ENCODE data around the gene CDKN1C.

The CDKN1C gene

DNA sequence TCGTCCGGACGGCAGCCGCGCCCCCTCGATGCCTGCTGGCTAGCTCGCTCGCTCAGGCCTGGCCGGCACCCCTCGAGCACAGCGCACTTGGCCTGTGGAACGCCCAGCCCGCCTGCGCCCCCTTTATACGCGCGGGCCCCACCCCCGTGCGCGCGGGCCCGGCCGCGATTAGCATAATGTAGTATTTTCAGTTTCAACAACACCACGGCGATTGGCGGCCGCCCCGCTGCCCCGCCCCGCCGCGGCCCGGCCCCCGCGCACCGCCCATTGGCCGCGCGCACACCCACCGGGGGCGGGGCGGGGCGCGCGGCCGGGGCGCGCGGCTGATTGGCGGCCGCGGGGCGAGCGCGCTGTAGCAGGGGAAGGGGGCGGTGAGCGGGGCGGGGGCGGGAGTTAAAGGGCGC is at the start of gene CDKN1C:
CDKN1C (minus strand) TSS at position 98 of the 404 bp plus-strand sequence. CDS start 319 bp downstream, outside the sequence.
- peak; percentile 75 for ATAC-seq

DNA sequence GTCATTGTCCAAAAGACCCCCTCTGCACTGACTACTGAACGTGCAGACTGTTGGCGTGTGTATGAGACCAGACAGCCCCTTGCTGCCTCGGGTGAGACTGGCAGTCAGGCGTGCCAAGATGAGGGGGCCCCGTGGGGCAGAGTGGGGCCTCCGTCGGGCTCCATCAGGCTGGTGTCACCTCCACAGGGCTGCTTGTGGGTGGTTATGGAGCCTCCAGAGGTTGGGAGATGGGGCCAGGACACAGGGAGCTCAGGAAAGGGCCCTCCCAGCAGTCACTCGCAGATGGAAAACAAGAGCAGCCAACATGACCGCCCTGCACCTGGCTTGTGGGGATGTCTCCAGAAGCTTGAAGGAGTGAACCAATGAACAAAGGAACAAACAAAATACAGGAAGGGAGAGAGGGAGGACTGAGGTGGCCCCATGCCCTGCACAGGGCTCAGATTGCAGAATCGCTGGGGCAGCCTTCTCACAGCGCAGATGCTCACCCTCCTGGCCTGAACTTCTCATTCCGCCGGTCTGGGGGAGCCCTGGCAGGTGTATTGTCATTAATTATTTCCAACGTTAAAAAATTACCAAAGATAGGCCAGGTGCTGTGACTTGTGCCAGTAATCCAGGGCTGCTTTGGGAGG is 49.1 kb upstream of the CDKN1C start:
- ATAC-seq, result no peak

More for the DNA sequence above, at the start of gene CDKN1C:
- no peak for TF ChIP-seq CSDC2 (CRISPR knock-in tag; IDR thresholded peaks at IDR 0.05)
- no peak for TF ChIP-seq ESRRG (CRISPR knock-in tag; IDR thresholded peaks at IDR 0.05)
- TF ChIP-seq ISL1 (CRISPR knock-in tag; IDR thresholded peaks at IDR 0.05), result no peak
- no peak for TF ChIP-seq RARB (CRISPR knock-in tag; IDR thresholded peaks at IDR 0.05)
- TF ChIP-seq GLIS3 (CRISPR knock-in tag; IDR thresholded peaks at IDR 0.05), result no peak
- TF ChIP-seq ZC3H10 (CRISPR knock-in tag; IDR thresholded peaks at IDR 0.05), result no peak
- no peak for TF ChIP-seq ZFP30 (CRISPR knock-in tag; IDR thresholded peaks at IDR 0.05)
- TF ChIP-seq, protein P1, sequence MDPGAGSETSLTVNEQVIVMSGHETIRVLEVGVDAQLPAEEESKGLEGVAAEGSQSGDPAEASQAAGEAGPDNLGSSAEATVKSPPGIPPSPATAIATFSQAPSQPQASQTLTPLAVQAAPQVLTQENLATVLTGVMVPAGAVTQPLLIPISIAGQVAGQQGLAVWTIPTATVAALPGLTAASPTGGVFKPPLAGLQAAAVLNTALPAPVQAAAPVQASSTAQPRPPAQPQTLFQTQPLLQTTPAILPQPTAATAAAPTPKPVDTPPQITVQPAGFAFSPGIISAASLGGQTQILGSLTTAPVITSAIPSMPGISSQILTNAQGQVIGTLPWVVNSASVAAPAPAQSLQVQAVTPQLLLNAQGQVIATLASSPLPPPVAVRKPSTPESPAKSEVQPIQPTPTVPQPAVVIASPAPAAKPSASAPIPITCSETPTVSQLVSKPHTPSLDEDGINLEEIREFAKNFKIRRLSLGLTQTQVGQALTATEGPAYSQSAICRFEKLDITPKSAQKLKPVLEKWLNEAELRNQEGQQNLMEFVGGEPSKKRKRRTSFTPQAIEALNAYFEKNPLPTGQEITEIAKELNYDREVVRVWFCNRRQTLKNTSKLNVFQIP (CRISPR knock-in tag; IDR thresholded peaks at IDR 0.05; ENCODE audit: borderline replicate concordance, low read depth), result no peak
- TF ChIP-seq ZFP3 (CRISPR knock-in tag; IDR thresholded peaks at IDR 0.05), result no peak
- TF ChIP-seq, protein P2, sequence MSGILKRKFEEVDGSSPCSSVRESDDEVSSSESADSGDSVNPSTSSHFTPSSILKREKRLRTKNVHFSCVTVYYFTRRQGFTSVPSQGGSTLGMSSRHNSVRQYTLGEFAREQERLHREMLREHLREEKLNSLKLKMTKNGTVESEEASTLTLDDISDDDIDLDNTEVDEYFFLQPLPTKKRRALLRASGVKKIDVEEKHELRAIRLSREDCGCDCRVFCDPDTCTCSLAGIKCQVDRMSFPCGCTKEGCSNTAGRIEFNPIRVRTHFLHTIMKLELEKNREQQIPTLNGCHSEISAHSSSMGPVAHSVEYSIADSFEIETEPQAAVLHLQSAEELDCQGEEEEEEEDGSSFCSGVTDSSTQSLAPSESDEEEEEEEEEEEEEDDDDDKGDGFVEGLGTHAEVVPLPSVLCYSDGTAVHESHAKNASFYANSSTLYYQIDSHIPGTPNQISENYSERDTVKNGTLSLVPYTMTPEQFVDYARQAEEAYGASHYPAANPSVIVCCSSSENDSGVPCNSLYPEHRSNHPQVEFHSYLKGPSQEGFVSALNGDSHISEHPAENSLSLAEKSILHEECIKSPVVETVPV (CRISPR knock-in tag; IDR thresholded peaks at IDR 0.05), result no peak

More for the DNA sequence above, 49.1 kb upstream of the CDKN1C start:
- TF ChIP-seq ZC3H10 (CRISPR knock-in tag; IDR thresholded peaks at IDR 0.05) (no peak), CSDC2 (CRISPR knock-in tag; IDR thresholded peaks at IDR 0.05) (no peak), OSR1 (CRISPR knock-in tag; IDR thresholded peaks at IDR 0.05) (no peak), ZFP30 (CRISPR knock-in tag; IDR thresholded peaks at IDR 0.05) (no peak), GLIS3 (CRISPR knock-in tag; IDR thresholded peaks at IDR 0.05) (no peak), PPARA (CRISPR knock-in tag; IDR thresholded peaks at IDR 0.05; ENCODE audit: borderline replicate concordance) (no peak), SNAI2 (CRISPR knock-in tag; IDR thresholded peaks at IDR 0.05) (no peak), BACH2 (CRISPR knock-in tag; IDR thresholded peaks at IDR 0.05; ENCODE audit: borderline replicate concordance) (no peak), TOX (CRISPR knock-in tag; IDR thresholded peaks at IDR 0.05; ENCODE audit: borderline replicate concordance) (no peak), ZNF565 (CRISPR knock-in tag; conservative IDR thresholded peaks at IDR 0.05; ENCODE audit: low read depth) (no peak), ZFP3 (CRISPR knock-in tag; IDR thresholded peaks at IDR 0.05) (no peak), ISL1 (CRISPR knock-in tag; IDR thresholded peaks at IDR 0.05) (no peak), ARNTL (CRISPR knock-in tag; IDR thresholded peaks at IDR 0.05; ENCODE audit: borderline replicate concordance, low read depth) (no peak), TCF4 (CRISPR knock-in tag; IDR thresholded peaks at IDR 0.05; ENCODE audit: borderline replicate concordance) (no peak), ZNF8 (CRISPR knock-in tag; IDR thresholded peaks at IDR 0.05) (no peak), RARB (CRISPR knock-in tag; IDR thresholded peaks at IDR 0.05) (no peak)
- TF ChIP-seq, protein P1 (CRISPR knock-in tag; IDR thresholded peaks at IDR 0.05; ENCODE audit: borderline replicate concordance, low read depth), result no peak
- TF ChIP-seq, protein P3, sequence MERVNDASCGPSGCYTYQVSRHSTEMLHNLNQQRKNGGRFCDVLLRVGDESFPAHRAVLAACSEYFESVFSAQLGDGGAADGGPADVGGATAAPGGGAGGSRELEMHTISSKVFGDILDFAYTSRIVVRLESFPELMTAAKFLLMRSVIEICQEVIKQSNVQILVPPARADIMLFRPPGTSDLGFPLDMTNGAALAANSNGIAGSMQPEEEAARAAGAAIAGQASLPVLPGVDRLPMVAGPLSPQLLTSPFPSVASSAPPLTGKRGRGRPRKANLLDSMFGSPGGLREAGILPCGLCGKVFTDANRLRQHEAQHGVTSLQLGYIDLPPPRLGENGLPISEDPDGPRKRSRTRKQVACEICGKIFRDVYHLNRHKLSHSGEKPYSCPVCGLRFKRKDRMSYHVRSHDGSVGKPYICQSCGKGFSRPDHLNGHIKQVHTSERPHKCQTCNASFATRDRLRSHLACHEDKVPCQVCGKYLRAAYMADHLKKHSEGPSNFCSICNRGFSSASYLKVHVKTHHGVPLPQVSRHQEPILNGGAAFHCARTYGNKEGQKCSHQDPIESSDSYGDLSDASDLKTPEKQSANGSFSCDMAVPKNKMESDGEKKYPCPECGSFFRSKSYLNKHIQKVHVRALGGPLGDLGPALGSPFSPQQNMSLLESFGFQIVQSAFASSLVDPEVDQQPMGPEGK (CRISPR knock-in tag; IDR thresholded peaks at IDR 0.05; ENCODE audit: borderline replicate concordance), result no peak
- TF ChIP-seq, protein P4, sequence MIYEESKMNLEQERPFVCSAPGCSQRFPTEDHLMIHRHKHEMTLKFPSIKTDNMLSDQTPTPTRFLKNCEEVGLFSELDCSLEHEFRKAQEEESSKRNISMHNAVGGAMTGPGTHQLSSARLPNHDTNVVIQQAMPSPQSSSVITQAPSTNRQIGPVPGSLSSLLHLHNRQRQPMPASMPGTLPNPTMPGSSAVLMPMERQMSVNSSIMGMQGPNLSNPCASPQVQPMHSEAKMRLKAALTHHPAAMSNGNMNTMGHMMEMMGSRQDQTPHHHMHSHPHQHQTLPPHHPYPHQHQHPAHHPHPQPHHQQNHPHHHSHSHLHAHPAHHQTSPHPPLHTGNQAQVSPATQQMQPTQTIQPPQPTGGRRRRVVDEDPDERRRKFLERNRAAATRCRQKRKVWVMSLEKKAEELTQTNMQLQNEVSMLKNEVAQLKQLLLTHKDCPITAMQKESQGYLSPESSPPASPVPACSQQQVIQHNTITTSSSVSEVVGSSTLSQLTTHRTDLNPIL (CRISPR knock-in tag; IDR thresholded peaks at IDR 0.05; ENCODE audit: low read depth), result no peak
- TF ChIP-seq, protein P2 (CRISPR knock-in tag; IDR thresholded peaks at IDR 0.05), result no peak
